ENCODE data around the gene CARD14.
A peak's percentile ranks its signal among the peaks of the same experiment; 100 is the strongest.

Gene CARD14

DNA sequence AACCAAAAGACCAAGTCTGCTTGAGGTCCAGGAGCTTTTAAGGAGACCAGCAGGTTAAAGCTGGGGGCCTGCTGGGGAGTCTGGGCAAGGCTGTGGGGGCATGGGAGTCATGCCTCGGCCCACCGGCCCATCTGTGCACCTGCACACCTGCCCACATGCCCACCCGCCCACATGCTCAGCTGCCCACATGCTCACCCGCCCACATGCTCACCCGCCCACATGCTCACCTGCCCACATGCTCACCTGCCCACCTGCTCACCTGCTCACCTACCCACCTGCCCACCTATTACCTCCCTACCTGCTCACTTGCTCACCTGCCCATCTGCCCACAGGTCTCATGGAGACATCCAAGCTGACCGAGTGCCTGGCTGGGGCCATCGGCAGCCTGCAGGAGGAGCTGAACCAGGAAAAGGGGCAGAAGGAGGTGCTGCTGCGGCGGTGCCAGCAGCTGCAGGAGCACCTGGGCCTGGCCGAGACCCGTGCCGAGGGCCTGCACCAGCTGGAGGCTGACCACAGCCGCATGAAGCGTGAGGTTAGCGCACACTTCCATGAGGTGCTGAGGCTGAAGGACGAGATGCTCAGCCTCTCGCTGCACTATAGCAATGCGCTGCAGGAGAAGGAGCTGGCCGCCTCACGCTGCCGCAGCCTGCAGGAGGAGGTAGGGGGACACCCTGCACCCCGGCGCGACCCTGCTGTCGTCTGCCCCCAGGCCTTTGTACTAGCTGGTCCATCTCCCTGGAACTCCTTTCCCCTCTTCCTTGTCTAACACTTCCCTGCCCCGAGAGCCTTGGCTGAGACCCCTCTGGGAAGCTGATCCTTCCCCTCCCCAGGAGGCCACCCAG lies 14.0 kb downstream of the CARD14 start:
- no peak for DNase-seq (ENCODE audit: low read depth)

DNA sequence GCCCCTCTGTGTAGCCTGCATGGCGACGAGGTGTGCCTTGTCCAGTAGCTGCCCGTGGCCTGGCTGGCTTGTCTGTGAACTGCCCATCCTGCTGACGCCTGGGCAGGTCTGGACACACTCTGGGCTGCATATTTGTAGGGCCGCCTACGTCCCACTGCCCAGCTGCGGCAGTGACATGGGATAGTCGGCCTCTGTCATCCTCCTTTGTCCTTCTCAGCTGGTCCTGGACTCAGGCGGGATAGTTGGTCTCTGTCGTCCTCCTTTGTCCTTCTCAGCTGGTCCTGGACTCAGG lies 14.5 kb downstream of the CARD14 start:
- DNase-seq (ENCODE audit: low read depth) = no peak

DNA sequence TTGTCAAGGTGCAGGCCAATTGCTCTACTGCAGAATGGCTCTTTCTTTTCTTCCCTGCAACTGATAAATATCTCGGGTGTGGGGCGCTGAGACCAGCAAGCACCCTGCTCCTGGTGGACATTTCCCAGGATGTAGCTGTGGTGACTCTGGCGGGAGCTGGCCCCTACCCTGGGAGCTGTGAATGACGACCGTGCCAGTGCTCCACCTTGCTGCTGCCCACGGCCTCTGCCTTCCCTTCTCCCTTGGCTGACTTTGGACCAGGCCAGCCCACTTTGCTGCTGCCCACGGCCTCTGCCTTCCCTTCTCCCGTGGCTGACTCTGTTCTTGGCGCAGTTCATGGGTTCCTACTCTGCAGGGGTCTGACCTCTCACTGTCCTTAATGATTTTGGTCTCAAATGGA lies 16.1 kb downstream of the CARD14 start:
- no peak for DNase-seq (ENCODE audit: low read depth)

DNA sequence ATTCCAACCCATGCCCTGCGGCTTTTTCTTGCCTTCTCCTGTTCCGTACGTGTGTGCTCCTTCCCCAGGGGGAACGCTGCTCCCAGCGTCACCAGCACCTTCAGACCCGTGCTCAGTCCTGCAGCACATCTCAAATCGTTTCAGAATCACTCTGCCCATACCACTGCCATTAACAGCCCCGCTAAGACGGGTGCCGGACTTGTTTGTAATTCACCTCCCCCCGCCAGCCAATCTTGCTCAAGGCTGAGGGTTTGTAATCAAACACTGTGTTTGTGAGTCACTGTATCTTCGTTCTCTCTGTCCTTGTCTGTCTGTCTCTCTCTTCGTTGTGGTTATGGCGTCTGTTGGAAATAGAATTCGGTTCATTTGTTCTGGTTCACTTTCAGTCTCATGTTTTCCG lies 17.3 kb downstream of the CARD14 start:
- peak; percentile 84 for DNase-seq (ENCODE audit: low read depth)

DNA sequence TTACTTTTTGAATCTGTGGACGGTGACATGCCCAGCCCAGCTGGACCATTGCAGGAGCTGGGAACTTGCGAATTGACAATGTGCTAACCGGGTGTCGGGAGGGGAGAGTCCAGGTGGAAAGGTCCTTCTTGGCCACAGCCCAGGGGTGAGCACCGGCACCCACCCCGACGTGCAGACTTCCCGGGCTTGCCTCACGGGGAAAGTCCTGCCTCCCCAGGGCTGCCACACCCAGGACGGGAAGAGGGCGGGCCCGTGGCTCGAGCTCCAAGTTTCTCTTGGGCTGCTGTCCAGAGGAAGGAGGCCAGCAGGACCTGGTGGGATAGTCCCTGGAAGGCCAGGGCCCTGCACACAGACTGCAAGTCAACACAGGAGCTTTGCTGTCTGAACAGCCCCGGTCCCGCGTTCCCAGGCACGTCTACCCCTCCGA lies 17.7 kb downstream of the CARD14 start:
- DNase-seq (ENCODE audit: low read depth) = peak; percentile 44

DNA sequence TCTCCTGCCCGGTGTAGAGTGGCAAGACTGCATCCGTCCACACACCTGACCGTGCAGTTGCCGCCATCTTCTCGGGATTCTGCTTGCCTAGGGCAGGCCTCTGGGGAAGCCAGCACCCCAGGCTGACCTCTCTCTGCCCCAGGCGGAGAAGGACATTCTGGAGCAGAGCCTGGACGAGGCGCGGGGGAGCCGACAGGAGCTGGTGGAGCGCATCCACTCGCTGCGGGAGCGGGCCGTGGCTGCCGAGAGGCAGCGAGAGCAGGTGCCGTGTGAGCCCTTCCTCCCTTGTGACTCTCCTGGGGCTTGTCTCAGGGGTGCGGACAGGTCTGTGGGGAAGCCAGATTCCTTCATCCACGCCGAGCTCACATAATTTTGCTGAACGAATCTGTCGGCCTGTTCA lies 19.8 kb downstream of the CARD14 start:
- DNase-seq (ENCODE audit: low read depth) = no peak

DNA sequence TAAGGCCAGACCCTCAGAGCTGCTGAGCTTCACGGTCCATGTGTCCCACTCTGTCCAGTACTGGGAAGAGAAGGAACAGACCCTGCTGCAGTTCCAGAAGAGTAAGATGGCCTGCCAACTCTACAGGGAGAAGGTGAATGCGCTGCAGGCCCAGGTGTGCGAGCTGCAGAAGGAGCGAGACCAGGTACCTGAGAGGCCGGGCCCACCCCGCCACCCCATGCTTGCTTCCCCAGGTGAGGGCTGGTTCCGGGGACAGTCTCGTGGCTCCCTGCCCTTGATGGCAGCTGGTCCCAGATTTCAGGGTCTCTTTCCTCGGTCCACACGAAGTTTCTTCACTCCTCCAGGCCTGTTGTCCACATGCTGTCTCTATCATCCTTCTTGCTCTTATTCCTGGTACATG lies 20.9 kb downstream of the CARD14 start:
- DNase-seq (ENCODE audit: low read depth) = no peak

DNA sequence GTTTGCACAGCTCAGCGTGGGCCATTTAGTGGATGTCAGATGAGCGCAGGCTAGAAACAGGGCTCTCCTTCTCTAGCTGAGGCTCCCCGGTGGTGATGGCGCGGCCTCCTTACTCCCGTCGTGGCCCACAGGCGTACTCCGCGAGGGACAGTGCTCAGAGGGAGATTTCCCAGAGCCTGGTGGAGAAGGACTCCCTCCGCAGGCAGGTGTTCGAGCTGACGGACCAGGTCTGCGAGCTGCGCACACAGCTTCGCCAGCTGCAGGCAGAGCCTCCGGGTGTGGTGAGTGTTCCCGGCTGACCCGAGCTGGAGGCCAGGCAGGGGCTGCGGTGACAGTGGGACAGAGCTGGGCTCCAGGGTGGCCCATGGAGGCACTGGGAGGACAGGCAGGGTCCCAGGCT lies 21.4 kb downstream of the CARD14 start:
- no peak for DNase-seq (ENCODE audit: low read depth)

DNA sequence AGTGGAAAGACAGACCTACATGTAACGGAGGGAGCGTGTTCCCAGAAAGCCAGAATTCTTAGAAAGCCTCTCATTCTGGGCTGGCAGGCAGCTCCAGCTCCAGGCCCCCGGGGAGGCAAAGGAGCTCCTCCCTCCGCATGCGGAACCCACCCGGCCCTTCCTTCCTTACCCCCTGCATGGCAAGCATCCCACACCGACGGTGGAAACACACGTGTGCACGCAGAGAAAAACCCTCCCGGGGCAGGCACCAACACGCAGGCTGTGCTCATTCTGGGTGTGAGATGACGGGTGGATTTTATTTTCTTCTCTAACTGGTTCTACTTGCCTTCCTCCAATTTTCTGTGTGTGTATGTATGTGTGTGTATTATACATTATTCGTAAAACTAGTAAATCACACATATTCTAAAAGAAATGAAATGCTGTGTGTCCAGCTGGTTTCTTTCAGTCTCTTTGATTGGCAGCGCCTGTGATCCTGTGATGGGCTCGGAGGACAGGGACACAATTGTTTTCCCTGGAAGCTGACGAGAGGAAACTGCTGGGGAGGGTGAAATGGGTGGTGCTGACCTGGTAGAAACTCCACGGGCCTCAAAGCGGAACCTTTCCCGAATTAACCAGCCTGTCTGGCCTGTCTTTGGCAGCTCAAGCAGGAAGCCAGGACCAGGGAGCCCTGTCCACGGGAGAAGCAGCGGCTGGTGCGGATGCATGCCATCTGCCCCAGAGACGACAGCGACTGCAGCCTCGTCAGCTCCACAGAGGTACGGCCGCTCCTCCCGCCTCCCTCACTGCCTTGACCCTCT lies 22.2 kb downstream of the CARD14 start:
- DNase-seq (ENCODE audit: low read depth) = no peak

DNA sequence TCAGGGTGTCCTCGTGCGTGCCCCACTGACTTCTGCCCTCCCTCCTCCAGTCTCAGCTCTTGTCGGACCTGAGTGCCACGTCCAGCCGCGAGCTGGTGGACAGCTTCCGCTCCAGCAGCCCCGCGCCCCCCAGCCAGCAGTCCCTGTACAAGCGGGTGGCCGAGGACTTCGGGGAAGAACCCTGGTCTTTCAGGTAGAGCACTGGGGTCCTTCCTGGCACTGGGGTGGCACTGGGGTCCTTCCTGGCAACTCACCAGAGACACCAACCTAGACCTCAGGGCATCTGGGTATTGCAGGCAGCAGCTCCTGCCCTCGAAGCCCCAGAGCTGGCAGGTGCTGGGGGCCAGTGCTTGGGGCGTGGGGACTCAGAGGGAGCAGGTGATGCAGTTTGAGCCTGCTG lies 25.3 kb downstream of the CARD14 start:
- DNase-seq (ENCODE audit: low read depth) = no peak

DNA sequence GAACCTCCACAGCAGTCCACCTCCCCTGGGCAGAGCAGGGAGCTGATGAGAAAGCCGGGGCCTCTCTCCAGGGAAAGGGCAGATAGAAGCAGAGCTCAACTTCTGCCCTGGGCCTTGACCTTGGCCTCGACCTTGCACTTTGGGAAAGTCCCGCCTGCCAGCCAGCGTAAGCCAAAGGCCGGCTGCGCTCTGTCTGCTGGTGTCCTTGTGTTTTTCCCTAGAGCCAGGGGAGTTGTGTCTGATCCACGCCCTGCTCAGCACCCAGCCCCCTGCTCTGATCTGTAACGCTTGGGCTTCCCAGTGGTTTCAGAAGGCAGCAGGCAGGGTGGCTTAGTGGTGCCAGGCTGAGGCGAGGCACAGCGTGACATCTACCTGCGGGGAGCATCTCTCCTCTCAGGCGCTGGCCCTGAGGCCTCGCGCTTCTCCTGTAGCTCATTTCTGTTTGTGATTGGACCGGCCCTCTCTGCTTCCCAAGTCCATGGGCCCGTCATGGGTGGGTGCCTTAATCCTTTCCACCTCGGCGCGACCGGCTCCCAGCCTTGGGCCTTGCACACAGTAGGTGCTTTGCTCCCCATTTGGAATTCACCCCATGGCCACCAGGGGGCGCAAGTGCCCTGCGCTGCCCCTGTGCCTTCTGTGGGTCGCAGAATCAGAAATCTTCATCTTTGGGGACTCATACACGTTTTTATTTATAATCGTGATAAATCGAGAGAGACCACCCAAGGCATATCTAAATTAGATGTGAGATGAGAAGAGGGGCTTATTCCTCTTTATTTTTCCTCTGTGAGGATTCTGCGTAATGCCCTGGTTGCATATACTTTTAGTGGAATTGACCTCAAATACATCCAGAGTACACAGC lies 26.1 kb downstream of the CARD14 start:
- DNase-seq (ENCODE audit: low read depth) = no peak

DNA sequence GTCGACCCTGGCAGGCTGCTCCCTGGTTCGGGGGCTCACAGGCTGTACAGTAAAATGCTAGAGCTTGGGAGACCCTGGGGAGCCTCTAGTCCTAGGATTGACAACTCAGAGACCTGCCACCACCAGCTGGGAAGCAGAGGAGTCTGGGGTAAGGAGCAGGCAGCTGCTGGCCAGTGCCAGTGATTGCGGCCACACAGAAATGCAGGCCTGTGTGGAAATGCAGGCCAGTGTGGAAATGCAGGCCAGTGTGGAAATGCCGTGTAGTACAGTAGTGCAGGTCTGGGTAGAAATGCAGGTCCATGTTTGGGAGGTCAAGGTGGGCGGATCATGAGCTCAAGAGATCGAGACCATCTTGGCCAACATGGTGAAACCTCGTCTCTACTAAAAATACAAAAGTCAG lies 26.8 kb downstream of the CARD14 start:
- no peak for DNase-seq (ENCODE audit: low read depth)

DNA sequence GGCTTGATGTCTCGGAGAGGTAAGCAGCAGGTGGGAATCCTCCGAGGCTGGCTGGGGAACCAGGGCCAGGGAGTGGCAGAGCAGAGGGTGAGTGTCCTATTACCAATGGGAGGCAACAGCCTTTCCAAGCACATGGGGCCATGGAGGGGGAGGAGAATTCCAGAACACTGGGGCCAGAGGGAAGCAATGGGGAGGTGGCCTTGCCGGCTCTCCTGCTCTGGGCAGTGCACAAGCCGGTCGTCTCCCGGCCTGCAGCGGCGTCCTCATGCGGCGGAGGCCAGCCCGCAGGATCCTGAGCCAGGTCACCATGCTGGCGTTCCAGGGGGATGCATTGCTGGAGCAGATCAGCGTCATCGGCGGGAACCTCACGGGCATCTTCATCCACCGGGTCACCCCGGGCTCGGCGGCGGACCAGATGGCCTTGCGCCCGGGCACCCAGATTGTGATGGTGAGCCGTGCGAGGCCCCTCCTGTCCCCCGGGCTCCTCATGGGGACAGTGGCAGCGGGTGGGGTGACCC lies 28.4 kb downstream of the CARD14 start:
- no peak for DNase-seq (ENCODE audit: low read depth)

DNA sequence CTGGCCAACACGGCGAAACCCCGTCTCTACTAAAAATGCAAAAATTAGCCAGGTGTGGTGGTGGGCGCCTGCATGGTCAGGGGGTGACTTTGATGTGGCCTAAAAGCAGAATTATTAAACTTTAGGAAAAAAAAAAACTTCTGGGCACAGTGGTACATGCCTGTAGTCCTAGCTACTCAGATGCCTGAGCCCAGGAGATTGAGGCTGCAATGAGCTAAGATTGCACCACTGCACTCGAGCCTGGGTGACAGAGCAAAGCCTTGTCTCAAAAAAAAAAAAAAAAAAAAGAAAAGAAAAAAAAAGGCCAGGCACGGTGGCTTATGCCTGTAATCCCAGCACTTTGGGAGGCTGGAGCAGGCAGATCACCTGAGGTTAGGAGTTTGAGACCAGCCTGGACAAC lies 29.5 kb downstream of the CARD14 start:
- peak; percentile 10 for DNase-seq (ENCODE audit: low read depth)

DNA sequence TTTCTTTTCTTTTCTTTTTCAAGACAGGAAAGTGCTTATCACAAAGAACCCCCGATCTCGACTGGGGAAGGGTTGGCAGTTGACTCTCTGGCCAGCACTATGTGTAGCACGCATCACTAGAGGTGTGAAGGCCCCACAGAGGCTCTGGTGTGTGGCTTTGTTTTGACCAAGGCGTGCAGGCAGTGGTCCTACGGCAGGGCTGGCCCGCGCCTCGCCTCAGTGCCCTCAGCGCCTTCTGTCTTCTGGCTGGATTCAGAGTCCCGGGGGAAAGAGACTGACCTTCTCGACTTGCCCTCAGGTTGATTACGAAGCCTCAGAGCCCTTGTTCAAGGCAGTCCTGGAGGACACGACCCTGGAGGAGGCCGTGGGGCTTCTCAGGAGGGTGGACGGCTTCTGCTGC lies 31.6 kb downstream of the CARD14 start:
- DNase-seq (ENCODE audit: low read depth) = no peak

DNA sequence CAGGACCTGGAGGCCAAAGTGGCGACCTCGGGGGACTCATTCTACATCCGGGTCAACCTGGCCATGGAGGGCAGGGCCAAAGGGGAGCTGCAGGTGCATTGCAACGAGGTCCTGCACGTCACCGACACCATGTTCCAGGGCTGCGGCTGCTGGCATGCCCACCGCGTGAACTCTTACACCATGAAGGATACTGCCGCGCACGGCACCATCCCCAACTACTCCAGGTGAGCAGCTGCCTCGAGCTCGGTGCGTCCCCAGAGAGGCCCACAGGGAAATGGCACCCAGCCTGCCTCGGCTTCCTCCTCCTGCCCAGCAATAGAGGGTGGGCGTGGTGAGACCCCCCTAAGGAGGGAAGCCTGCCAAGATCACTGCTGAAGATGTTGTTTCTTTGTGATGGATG lies 32.4 kb downstream of the CARD14 start:
- DNase-seq (ENCODE audit: low read depth) = no peak

DNA sequence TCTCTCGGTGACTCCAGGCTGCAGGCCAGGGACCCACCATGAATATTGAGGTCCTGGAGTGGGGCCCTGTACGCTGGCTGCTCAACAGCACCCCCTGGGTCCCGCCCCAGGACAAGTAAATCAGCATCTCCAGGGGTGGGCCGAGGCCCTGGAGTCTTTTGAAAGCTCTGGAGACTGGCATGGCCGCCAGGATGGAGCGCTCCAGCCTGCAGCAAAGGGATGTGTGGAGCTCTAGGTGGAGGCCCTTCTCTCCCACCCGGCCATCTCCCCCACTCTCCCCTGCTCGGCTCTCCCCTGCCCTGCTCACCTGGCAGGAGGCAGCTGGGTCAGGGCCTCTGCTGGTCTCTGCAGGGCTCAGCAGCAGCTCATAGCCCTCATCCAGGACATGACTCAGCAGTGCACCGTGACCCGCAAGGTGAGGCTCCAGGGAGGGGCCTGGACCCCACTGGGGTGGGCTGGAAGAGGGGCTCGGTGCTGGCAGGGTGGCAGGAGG lies 33.7 kb downstream of the CARD14 start:
- DNase-seq (ENCODE audit: low read depth) = no peak

DNA sequence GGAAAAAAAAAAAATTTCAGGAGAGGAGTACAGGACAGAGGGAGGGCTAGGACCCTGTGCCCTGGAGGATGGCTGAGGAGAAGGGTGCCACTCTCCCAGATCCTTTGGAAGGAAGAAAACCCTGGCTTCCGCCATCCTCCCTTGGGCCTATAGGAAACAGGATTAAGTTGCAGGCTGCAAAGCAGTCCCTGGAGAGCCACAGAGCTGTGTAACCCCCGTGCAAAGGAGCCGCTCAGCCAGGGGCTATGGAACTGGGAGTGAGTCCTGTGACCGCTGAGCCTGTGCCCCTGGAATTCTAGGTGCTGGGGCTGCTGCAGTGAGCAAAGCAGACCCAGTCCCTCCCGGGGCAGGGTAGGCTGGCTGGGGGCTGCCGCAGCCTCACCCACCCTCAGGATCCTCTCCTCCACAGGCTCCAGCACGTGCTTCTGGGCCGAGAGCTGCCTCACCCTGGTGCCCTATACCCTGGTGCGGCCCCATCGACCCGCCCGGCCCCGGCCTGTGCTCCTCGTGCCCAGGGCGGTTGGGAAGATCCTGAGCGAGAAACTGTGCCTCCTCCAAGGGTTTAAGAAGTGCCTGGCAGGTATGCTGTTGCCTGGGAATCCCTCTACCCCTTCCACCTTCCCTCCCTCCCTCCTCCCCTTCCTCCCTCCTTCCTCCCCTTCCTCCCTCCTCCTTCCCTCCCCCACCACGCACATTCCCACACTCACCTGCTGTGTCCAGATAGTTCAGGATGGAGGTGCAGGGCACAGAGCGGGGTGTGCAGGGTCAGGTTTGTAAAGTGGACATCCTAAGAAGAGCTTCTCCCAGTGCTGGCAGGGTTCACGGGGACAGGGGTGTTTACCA lies 35.0 kb downstream of the CARD14 start:
- DNase-seq (ENCODE audit: low read depth) = no peak

DNA sequence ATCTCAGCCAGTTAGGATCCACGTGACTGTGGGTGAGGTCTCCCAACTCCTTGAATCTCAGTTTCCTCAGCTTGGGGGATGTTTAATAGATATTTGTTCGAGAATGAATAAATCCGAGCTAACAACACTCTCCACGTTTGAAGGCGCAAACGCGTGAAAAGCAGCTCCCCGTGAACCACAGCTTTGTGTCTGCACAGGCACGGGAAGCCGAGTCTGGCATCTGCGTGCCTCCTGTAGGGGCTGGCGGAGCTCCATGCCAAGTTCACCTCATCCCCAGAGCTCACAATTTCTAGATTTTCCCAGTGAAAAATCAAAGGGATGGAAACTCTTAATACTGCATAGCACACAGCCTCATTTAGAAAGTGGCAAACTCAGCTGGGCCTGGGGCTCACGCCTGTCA lies 36.0 kb downstream of the CARD14 start:
- DNase-seq (ENCODE audit: low read depth) = no peak

DNA sequence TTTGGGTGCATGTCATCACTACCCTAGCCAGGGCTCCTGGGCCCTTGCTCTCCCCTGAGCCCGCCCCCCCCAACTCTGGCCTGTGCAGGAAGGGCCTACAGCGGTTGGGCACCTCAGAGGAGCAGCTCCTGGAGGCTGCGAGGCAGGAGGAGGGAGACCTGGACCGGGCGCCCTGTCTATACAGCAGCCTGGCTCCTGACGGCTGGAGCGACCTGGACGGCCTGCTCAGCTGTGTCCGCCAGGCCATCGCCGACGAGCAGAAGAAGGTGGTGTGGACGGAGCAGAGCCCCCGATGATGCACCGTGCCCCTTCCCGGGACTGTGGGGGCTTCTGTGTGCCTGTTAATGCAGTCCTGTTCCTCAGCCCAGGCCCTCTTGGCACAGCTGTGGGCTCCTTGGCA lies 38.2 kb downstream of the CARD14 start:
- no peak for DNase-seq (ENCODE audit: low read depth)

DNA sequence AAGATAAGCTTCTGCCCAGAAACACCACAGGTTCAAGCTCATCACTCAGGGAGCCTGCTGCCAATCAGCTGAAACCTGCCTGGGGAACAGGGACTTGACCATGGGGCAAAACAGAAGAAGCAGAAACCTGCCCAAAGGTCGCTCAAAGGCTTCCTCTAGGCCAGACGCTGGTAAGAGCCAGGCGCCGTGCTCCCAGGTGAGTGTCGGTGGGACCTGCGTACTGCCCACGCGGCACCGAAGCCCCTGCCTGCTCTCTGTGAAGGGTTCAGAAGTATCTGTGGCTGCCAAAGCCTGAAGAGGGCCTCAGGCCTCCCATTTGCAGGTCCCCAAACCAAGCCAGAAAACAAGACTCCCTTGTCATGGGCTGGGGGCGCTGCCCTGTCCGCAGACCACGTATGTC lies 39.9 kb downstream of the CARD14 start:
- no peak for DNase-seq (ENCODE audit: low read depth)

All from iris pigment epithelial cell (primary cell).